Stomach (tissue), 9 donors: Measurements from ENCODE around the gene EIF6. TPM values are rescaled to one million over a fixed set of nuclear protein-coding genes. Genes with fewer than 3 reads are reported as not detected.

ENCODE experiments used
- DNase-seq, 2 donors: peaks; one replicate each; pipeline versions ENCODE4 v3.0.0 to v3.0.0-alpha.2; 2013 to 2019
- H3K27ac ChIP-seq, 5 donors: fragments of 200-600 bp in 4 of 5; sonication (generic) in 4 of 5; one replicate each; pipeline ENCODE4 v1.5.1; 2013 to 2019; ENCODE audit warnings: mild to moderate bottlenecking in 1 of 5, moderate library complexity in 1 of 5
- H3K27me3 ChIP-seq, 3 donors: fragments of 200-600 bp; sonication (generic); one replicate each; pipeline ENCODE4 v1.5.1; 2017 to 2019; ENCODE audit warnings: mixed run types in 1 of 3
- H3K36me3 ChIP-seq, 4 donors: fragments of 200-600 bp; sonication (generic); 1 replicate in 3 of 4; 2 replicates in 1 of 4; pipeline ENCODE4 v1.5.1; 2016 to 2019
- H3K4me1 ChIP-seq, 4 donors: fragments of 200-600 bp; sonication (generic); one replicate each; pipeline ENCODE4 v1.5.1; 2016 to 2019
- H3K4me3 ChIP-seq, 4 donors: fragments of 200-600 bp; sonication (generic) in 3 of 4; one replicate each; pipeline ENCODE4 v1.5.1; 2016 to 2019; ENCODE audit warnings: mild to moderate bottlenecking in 1 of 4
- H3K9me3 ChIP-seq, 4 donors: fragments of 200-600 bp; sonication (generic); one replicate each; pipeline ENCODE4 v1.5.1; 2016 to 2019
- CTCF ChIP-seq, 7 experiments: fragments of 450-650 bp in 4 of 7; fragments of 200-600 bp in 3 of 7; sonication (generic) in 3 of 7; IDR thresholded peaks; one replicate each; pipeline ENCODE4 v1.5.1; 2016 to 2019; ENCODE audit warnings: antibody characterized with exemption in 7 of 7, control low read depth in 2 of 7, mild to moderate bottlenecking in 1 of 7
- EP300 ChIP-seq: sonication (generic); formaldehyde crosslinking; IDR thresholded peaks from one replicate; pipeline ENCODE4 v1.6.1; 2017; ENCODE audit warnings: antibody characterized with exemption
- POLR2A ChIP-seq, 4 donors: fragments of 450-650 bp; IDR thresholded peaks; one replicate each; pipeline ENCODE4 v1.6.1; 2016; ENCODE audit warnings: antibody characterized with exemption in 4 of 4, control low read depth in 2 of 4, mild to moderate bottlenecking in 1 of 4, moderate library complexity in 1 of 4
- POLR2AphosphoS5 ChIP-seq, 3 donors: sonication (generic); formaldehyde crosslinking; IDR thresholded peaks; one replicate each; pipeline ENCODE4 v1.6.1; 2016; ENCODE audit warnings: antibody characterized with exemption in 3 of 3
- WGBS, 5 donors: extraction: QIAGEN DNeasy Blood & Tissue Kit in 3 of 5; methylation state at CpG; one replicate each; pipeline versions ENCODE4 v1.1.5 to v1.1.7; 2013 to 2018; 5-methylcytosine and 5-hydroxymethylcytosine counted together
- intact Hi-C: fragments of 100-400 bp; cut with DNase I; formaldehyde crosslinking; loops from one replicate; pipeline ENCODE4 v1.15.1; 2023; ENCODE audit warnings: low total_unique reads
- polyA plus RNA-seq, 3 donors: library from polyadenylated mRNA; stranded (reverse); fragments of 200-250 nt; gene quantifications; one replicate each; pipeline ENCODE4 v1.2.3, GENCODE V29; 2013
- total RNA-seq, 5 donors: library from RNA; depleted of rRNA; stranded (reverse); fragments of >200 nt; gene quantifications; one replicate each; pipeline versions ENCODE4 v1.1.0 to v1.2.3, GENCODE V29; 2014 to 2016
- donor health status: healthy with polysubstance abuse.
- donor health status: Bipolar disorder and iron deficiency.
- donor health status: healthy.

Gene EIF6
- total and polyA plus RNA-seq, 8 donors = 16.3 to 163 (median 99.1) TPM

GRCh38 chr20:35237486-35237885 is 47.1 kb downstream of the EIF6 start:
- no peak for TF ChIP-seq POLR2A (IDR thresholded peaks at IDR 0.05)
- TF ChIP-seq POLR2AphosphoS5 (IDR thresholded peaks at IDR 0.05) = no peak
- TF ChIP-seq CTCF (IDR thresholded peaks at IDR 0.05) = no peak
- no peak for TF ChIP-seq EP300
- Histone ChIP-seq H3K9me3 (no peaks in the 10 kb centered on the region), H3K4me1 (no peaks in the 10 kb centered on the region), H3K27ac (no peak overlapping the region), H3K27me3 (no peaks in the 10 kb centered on the region), H3K4me3 (no peak overlapping the region), H3K36me3 (peaks cover 0 to 29% (median 19%) of the 10 kb centered on the region in 4 donors)
- no peak for DNase-seq
- intact Hi-C loops = no loop called here

GRCh38 chr20:35235881-35236280 is 48.7 kb downstream of the EIF6 start:
- DNase-seq = no peak
- Histone ChIP-seq H3K4me3 (no peak overlapping the region), H3K27me3 (no peaks in the 10 kb centered on the region), H3K9me3 (no peaks in the 10 kb centered on the region), H3K27ac (no peak overlapping the region), H3K4me1 (no peaks in the 10 kb centered on the region), H3K36me3 (peaks cover 0 to 29% (median 19%) of the 10 kb centered on the region in 4 donors)
- intact Hi-C loops = no loop called here
- WGBS, 5 donors = 87 to 96% (median 95%) methylated on average over 6 of the region's 6 CpGs
- TF ChIP-seq POLR2AphosphoS5 (IDR thresholded peaks at IDR 0.05) = no peak
- no peak for TF ChIP-seq POLR2A (IDR thresholded peaks at IDR 0.05)
- TF ChIP-seq EP300 = no peak
- no peak for TF ChIP-seq CTCF (IDR thresholded peaks at IDR 0.05)

GRCh38 chr20:35232575-35232974 is 52.0 kb downstream of the EIF6 start:
- H3K4me1 ChIP-seq = peaks cover 0 to under 1% (median under 1%) of the 10 kb centered on the region in 4 donors
- H3K9me3 ChIP-seq = no peaks in the 10 kb centered on the region
- no peak for DNase-seq
- H3K36me3 ChIP-seq = peaks cover 0 to 29% (median 17%) of the 10 kb centered on the region in 4 donors
- H3K4me3 ChIP-seq = no peak overlapping the region
- intact Hi-C loops = no loop called here
- H3K27me3 ChIP-seq = peaks cover 0 to 3% (median 0%) of the 10 kb centered on the region in 3 donors
- H3K27ac ChIP-seq = no peak overlapping the region
- WGBS, 5 donors = 63 to 76% (median 70%) methylated on average over 2 of the region's 2 CpGs
- no peak for TF ChIP-seq CTCF (IDR thresholded peaks at IDR 0.05)
- TF ChIP-seq POLR2AphosphoS5 (IDR thresholded peaks at IDR 0.05) = no peak
- TF ChIP-seq EP300 = no peak
- no peak for TF ChIP-seq POLR2A (IDR thresholded peaks at IDR 0.05)

Other genes starting within 250 kb of the EIF6 start
- gene TRPC4AP, start 192.0 kb downstream of the EIF6 start, total RNA-seq = 10 to 100 TPM; 26.3 to 89.0 (median 68.3) TPM
- 10 to 100 TPM; 26.2 to 37.4 (median 29.6) TPM for gene TRPC4AP, start 192.0 kb downstream of the EIF6 start, polyA plus RNA-seq
- gene EDEM2, start 137.4 kb downstream of the EIF6 start, total RNA-seq = 10 to 100 TPM in 4 of 5 donors, 1 to 10 TPM in 1; 8.4 to 55.8 (median 15.8) TPM
- gene EDEM2, start 137.4 kb downstream of the EIF6 start, polyA plus RNA-seq = 10 to 100 TPM in 1 of 3 donors, 1 to 10 TPM in 2; 7.9 to 11.6 (median 9.2) TPM
- gene PROCR, start 112.7 kb downstream of the EIF6 start, total RNA-seq = 10 to 100 TPM in 2 of 5 donors, 1 to 10 TPM in 3; 4.0 to 37.6 (median 7.8) TPM
- gene PROCR, start 112.7 kb downstream of the EIF6 start, polyA plus RNA-seq = 10 to 100 TPM; 15.0 to 31.2 (median 27.6) TPM
- 1 to 10 TPM in 3 of 5 donors, not detected in 2; 1.5 to 6.2 (median 2.7) TPM for gene MMP24, start 58.1 kb downstream of the EIF6 start, total RNA-seq
- 1 to 10 TPM in 1 of 3 donors, under 1 TPM in 2; 0.15 to 1.7 (median 0.20) TPM for gene MMP24, start 58.1 kb downstream of the EIF6 start, polyA plus RNA-seq
- 10 to 100 TPM; 16.2 to 70.7 (median 37.9) TPM for gene MMP24OS, start 6.7 kb downstream of the EIF6 start, total RNA-seq
- 10 to 100 TPM; 27.3 to 82.4 (median 58.3) TPM for gene MMP24OS, start 6.7 kb downstream of the EIF6 start, polyA plus RNA-seq
- not detected for gene FAM83C, start 7.7 kb upstream of the EIF6 start, total RNA-seq
- 1 to 10 TPM in 1 of 3 donors, not detected in 2; 6.5 TPM for gene FAM83C, start 7.7 kb upstream of the EIF6 start, polyA plus RNA-seq
- 100 to 1,000 TPM in 1 of 5 donors, 10 to 100 TPM in 3, 1 to 10 TPM in 1; 9.3 to 194 (median 25.6) TPM for gene UQCC1, start 127.2 kb upstream of the EIF6 start, total RNA-seq
- gene UQCC1, start 127.2 kb upstream of the EIF6 start, polyA plus RNA-seq = 10 to 100 TPM; 13.9 to 27.7 (median 26.5) TPM
- gene GDF5, start 153.5 kb upstream of the EIF6 start, total RNA-seq = under 1 TPM in 2 of 5 donors, not detected in 3; 0.18 to 0.58 TPM
- under 1 TPM in 1 of 3 donors, not detected in 2; 0.33 TPM for gene GDF5, start 153.5 kb upstream of the EIF6 start, polyA plus RNA-seq
- 10 to 100 TPM in 3 of 5 donors, 1 to 10 TPM in 2; 2.9 to 51.3 (median 19.3) TPM for gene CEP250, start 170.8 kb upstream of the EIF6 start, total RNA-seq
- 1 to 10 TPM; 3.8 to 7.2 (median 6.6) TPM for gene CEP250, start 170.8 kb upstream of the EIF6 start, polyA plus RNA-seq
- gene C20orf173, start 244.9 kb upstream of the EIF6 start, total RNA-seq = not detected
- gene C20orf173, start 244.9 kb upstream of the EIF6 start, polyA plus RNA-seq = not detected